GM23338 (cell line): ENCODE results near the gene TXLNB. TPM values are rescaled to one million over a fixed set of nuclear protein-coding genes. Genes with fewer than 3 reads are reported as not detected.

ENCODE experiments used
- ATAC-seq: fragments of 200-7000 bp; cut with Tn5 transposase; 3 replicates; pipeline ENCODE4 v1.9.1; 2020
- DNase-seq: peaks from one replicate; pipeline ENCODE4 v3.0.0-alpha.2; 2015; ENCODE audit warnings: low spot score
- H2AFZ ChIP-seq: fragments of 200-600 bp; sonication (generic); 2 replicates; pipeline ENCODE4 v1.8.0; 2016; ENCODE audit warnings: antibody characterized with exemption, mild to moderate bottlenecking, moderate library complexity
- H3F3A ChIP-seq: fragments of 200-600 bp; sonication (generic); replicated peaks from 2 replicates; pipeline ENCODE4 v1.8.0; 2017; ENCODE audit warnings: antibody characterized with exemption, mixed run types, low read depth
- H3K27ac ChIP-seq: fragments of 200-600 bp; sonication (generic); 2 replicates; pipeline ENCODE4 v1.6.1; 2016; ENCODE audit warnings: low read depth
- H3K27me3 ChIP-seq: fragments of 200-600 bp; sonication (generic); 2 replicates; pipeline ENCODE4 v1.8.0; 2016; ENCODE audit warnings: mild to moderate bottlenecking, mixed run types, moderate library complexity; ENCODE audit not compliant: insufficient read depth
- H3K36me3 ChIP-seq: fragments of 200-600 bp; sonication (generic); 2 replicates; pipeline ENCODE4 v1.8.0; 2016; ENCODE audit warnings: mild to moderate bottlenecking; ENCODE audit not compliant: insufficient read depth
- H3K4me1 ChIP-seq: fragments of 200-600 bp; sonication (generic); 2 replicates; pipeline ENCODE4 v1.8.0; 2016; ENCODE audit warnings: mild to moderate bottlenecking, moderate library complexity; ENCODE audit not compliant: insufficient read depth
- H3K4me2 ChIP-seq: fragments of 200-600 bp; sonication (generic); 2 replicates; pipeline ENCODE4 v1.7.1; 2017; ENCODE audit warnings: mixed run types
- H3K4me3 ChIP-seq: fragments of 200-600 bp; sonication (generic); 2 replicates; pipeline ENCODE4 v1.6.1; 2016; ENCODE audit warnings: mixed run types
- H3K79me2 ChIP-seq: fragments of 200-600 bp; sonication (generic); replicated peaks from 2 replicates; pipeline ENCODE4 v1.8.0; 2017; ENCODE audit warnings: mild to moderate bottlenecking; ENCODE audit not compliant: insufficient read depth
- H3K9me2 ChIP-seq: fragments of 200-600 bp; sonication (generic); 2 replicates; pipeline ENCODE4 v1.8.0; 2017; ENCODE audit not compliant: insufficient read depth
- H4K20me1 ChIP-seq: fragments of 200-600 bp; sonication (generic); replicated peaks from 2 replicates; pipeline ENCODE4 v1.8.0; 2017; ENCODE audit warnings: mild to moderate bottlenecking; ENCODE audit not compliant: insufficient read depth
- H3K27ac Mint-ChIP-seq: 2 replicates; pipeline ENCODE4 v1.8.0; 2020; ENCODE audit warnings: inconsistent platforms, mild to moderate bottlenecking, moderate library complexity, mixed read lengths
- H3K27me3 Mint-ChIP-seq: 3 replicates; pipeline ENCODE4 v1.8.0; 2022; ENCODE audit warnings: low read depth, mild to moderate bottlenecking, moderate library complexity, mixed read lengths, inconsistent platforms; ENCODE audit not compliant: insufficient read depth, poor library complexity
- H3K36me3 Mint-ChIP-seq: 3 replicates; pipeline ENCODE4 v1.8.0; 2021; ENCODE audit warnings: low read depth, mild to moderate bottlenecking, inconsistent platforms, moderate library complexity, mixed read lengths
- H3K4me1 Mint-ChIP-seq: 3 replicates; pipeline ENCODE4 v1.8.0; 2020; ENCODE audit warnings: mild to moderate bottlenecking, inconsistent platforms, mixed read lengths
- H3K4me3 Mint-ChIP-seq: 3 replicates; pipeline ENCODE4 v1.8.0; 2021; ENCODE audit warnings: moderate library complexity, mild to moderate bottlenecking, inconsistent platforms, mixed read lengths
- H3K9me3 Mint-ChIP-seq: 3 replicates; pipeline ENCODE4 v1.8.0; 2020; ENCODE audit warnings: moderate library complexity, mild to moderate bottlenecking, inconsistent platforms, mixed read lengths
- CREB1 ChIP-seq: fragments of 250-450 bp; sonication (Bioruptor Pico); IDR thresholded peaks from 2 replicates; pipeline ENCODE4 v1.5.0; 2020; ENCODE audit warnings: low read depth, mild to moderate bottlenecking, moderate library complexity
- CTCF ChIP-seq, 2 experiments: fragments of 200-600 bp in 1 of 2; sonication (generic) in 1 of 2; conservative IDR thresholded peaks; 2 replicates each; pipeline versions ENCODE4 v1.5.1 to v1.6.1; 2016 to 2017; ENCODE audit warnings: antibody characterized with exemption in 2 of 2, low read depth in 2 of 2, mild to moderate bottlenecking in 2 of 2, moderate library complexity in 1 of 2
- ETS1 ChIP-seq: IDR thresholded peaks from 2 replicates; pipeline ENCODE4 v1.6.1; 2016; ENCODE audit warnings: antibody characterized with exemption
- EZH2 ChIP-seq: fragments of 200-600 bp; sonication (generic); IDR thresholded peaks from one replicate; pipeline ENCODE4 v1.8.0; 2017; ENCODE audit warnings: antibody characterized with exemption, mild to moderate bottlenecking, low read depth; ENCODE audit not compliant: unreplicated experiment
- EZH2phosphoT487 ChIP-seq: fragments of 200-600 bp; sonication (generic); IDR thresholded peaks from one replicate; pipeline ENCODE4 v1.8.1; 2018; ENCODE audit warnings: antibody characterized with exemption; ENCODE audit not compliant: unreplicated experiment
- JUNB ChIP-seq: IDR thresholded peaks from one replicate; pipeline ENCODE4 v1.6.1; 2016; ENCODE audit warnings: antibody characterized with exemption; ENCODE audit not compliant: unreplicated experiment
- NANOG ChIP-seq: IDR thresholded peaks from 2 replicates; pipeline ENCODE4 v1.6.1; 2016; ENCODE audit warnings: antibody characterized with exemption, borderline replicate concordance
- POLR2AphosphoS5 ChIP-seq: IDR thresholded peaks from 2 replicates; pipeline ENCODE4 v1.6.1; 2016; ENCODE audit warnings: antibody characterized with exemption, low read depth
- REST ChIP-seq: IDR thresholded peaks from one replicate; pipeline ENCODE4 v1.6.1; 2018; ENCODE audit warnings: antibody characterized with exemption; ENCODE audit not compliant: unreplicated experiment
- STAT1 ChIP-seq: IDR thresholded peaks from one replicate; pipeline ENCODE4 v1.6.1; 2016; ENCODE audit warnings: antibody characterized with exemption; ENCODE audit not compliant: unreplicated experiment
- ZNF114 ChIP-seq: fragments of 250-450 bp; sonication (Bioruptor Pico); IDR thresholded peaks from 2 replicates; pipeline ENCODE4 v1.5.0; 2020; ENCODE audit warnings: mild to moderate bottlenecking, moderate library complexity
- ZNF331 ChIP-seq: fragments of 250-450 bp; sonication (Bioruptor Pico); IDR thresholded peaks from 2 replicates; pipeline ENCODE4 v1.5.0; 2020; ENCODE audit warnings: low read depth, mild to moderate bottlenecking, moderate library complexity
- polyA plus RNA-seq: library from polyadenylated mRNA; unstranded; fragments of >200 nt; fragmentation: Nextera tagmentation; extraction: Ambion mirVana; gene quantifications from 2 replicates; pipeline ENCODE4 v1.2.1, GENCODE V29; 2016
- total RNA-seq: library from RNA; depleted of rRNA; stranded (reverse); fragments of >200 nt; shearing (Covaris generic); gene quantifications from 2 replicates; pipeline ENCODE4 v1.2.3, GENCODE V29; 2014
- TF ChIP-seq, protein P1 (sequence below): fragments of 250-450 bp; sonication (Bioruptor Pico); IDR thresholded peaks from 2 replicates; pipeline ENCODE4 v1.5.0; 2020; ENCODE audit warnings: mild to moderate bottlenecking, moderate library complexity

TXLNB gene
- total and polyA plus RNA-seq, 2 experiments from 2014 or later, result 0.11 to 0.28 TPM

- Histone ChIP-seq H3K79me2 (no peaks in the 10 kb centered on the region), H3K36me3 (no peaks in the 10 kb centered on the region), H3K4me3 (no peak overlapping the region), H4K20me1 (no peaks in the 10 kb centered on the region), H3F3A (no peaks in the 10 kb centered on the region), H2AFZ (no peak overlapping the region), H3K27me3 (no peaks in the 10 kb centered on the region), H3K4me2 (no peak overlapping the region), H3K27ac (no peak overlapping the region), H3K4me1 (no peaks in the 10 kb centered on the region), H3K9me2 (no peaks in the 10 kb centered on the region; the same call in 1 of the 2 replicates)
- TF ChIP-seq EZH2phosphoT487 (no peak), ETS1 (no peak), CTCF (conservative IDR thresholded peaks at IDR 0.05; ENCODE audit: low read depth in 2 of 2) (no peak), POLR2AphosphoS5 (no peak), ZNF114 (no peak), STAT1 (no peak), JUNB (no peak), NANOG (no peak), REST (no peak), CREB1 (CRISPR knock-in tag) (no peak), EZH2 (no peak), ZNF331 (CRISPR knock-in tag) (no peak)
- TF ChIP-seq, protein P1, sequence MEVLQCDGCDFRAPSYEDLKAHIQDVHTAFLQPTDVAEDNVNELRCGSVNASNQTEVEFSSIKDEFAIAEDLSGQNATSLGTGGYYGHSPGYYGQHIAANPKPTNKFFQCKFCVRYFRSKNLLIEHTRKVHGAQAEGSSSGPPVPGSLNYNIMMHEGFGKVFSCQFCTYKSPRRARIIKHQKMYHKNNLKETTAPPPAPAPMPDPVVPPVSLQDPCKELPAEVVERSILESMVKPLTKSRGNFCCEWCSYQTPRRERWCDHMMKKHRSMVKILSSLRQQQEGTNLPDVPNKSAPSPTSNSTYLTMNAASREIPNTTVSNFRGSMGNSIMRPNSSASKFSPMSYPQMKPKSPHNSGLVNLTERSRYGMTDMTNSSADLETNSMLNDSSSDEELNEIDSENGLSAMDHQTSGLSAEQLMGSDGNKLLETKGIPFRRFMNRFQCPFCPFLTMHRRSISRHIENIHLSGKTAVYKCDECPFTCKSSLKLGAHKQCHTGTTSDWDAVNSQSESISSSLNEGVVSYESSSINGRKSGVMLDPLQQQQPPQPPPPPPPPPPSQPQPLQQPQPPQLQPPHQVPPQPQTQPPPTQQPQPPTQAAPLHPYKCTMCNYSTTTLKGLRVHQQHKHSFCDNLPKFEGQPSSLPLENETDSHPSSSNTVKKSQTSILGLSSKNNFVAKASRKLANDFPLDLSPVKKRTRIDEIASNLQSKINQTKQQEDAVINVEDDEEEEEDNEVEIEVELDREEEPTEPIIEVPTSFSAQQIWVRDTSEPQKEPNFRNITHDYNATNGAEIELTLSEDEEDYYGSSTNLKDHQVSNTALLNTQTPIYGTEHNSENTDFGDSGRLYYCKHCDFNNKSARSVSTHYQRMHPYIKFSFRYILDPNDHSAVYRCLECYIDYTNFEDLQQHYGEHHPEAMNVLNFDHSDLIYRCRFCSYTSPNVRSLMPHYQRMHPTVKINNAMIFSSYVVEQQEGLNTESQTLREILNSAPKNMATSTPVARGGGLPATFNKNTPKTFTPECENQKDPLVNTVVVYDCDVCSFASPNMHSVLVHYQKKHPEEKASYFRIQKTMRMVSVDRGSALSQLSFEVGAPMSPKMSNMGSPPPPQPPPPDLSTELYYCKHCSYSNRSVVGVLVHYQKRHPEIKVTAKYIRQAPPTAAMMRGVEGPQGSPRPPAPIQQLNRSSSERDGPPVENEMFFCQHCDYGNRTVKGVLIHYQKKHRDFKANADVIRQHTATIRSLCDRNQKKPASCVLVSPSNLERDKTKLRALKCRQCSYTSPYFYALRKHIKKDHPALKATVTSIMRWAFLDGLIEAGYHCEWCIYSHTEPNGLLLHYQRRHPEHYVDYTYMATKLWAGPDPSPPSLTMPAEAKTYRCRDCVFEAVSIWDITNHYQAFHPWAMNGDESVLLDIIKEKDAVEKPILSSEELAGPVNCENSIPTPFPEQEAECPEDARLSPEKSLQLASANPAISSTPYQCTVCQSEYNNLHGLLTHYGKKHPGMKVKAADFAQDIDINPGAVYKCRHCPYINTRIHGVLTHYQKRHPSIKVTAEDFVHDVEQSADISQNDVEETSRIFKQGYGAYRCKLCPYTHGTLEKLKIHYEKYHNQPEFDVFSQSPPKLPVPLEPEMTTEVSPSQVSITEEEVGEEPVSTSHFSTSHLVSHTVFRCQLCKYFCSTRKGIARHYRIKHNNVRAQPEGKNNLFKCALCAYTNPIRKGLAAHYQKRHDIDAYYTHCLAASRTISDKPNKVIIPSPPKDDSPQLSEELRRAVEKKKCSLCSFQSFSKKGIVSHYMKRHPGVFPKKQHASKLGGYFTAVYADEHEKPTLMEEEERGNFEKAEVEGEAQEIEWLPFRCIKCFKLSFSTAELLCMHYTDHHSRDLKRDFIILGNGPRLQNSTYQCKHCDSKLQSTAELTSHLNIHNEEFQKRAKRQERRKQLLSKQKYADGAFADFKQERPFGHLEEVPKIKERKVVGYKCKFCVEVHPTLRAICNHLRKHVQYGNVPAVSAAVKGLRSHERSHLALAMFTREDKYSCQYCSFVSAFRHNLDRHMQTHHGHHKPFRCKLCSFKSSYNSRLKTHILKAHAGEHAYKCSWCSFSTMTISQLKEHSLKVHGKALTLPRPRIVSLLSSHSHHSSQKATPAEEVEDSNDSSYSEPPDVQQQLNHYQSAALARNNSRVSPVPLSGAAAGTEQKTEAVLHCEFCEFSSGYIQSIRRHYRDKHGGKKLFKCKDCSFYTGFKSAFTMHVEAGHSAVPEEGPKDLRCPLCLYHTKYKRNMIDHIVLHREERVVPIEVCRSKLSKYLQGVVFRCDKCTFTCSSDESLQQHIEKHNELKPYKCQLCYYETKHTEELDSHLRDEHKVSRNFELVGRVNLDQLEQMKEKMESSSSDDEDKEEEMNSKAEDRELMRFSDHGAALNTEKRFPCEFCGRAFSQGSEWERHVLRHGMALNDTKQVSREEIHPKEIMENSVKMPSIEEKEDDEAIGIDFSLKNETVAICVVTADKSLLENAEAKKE, result no peak
- Mint-ChIP-seq H3K36me3 (no peaks in the 10 kb centered on the region), H3K9me3 (0 out of 3 replicates have a peak, but pooled peaks cover 2% of the 10 kb centered on the region), H3K4me1 (no peaks in the 10 kb centered on the region), H3K4me3 (no peak overlapping the region), H3K27ac (no peak overlapping the region), H3K27me3 (no peaks in the 10 kb centered on the region)
- ATAC-seq, result no peak
- DNase-seq, result no peak
Observed at GRCh38 chr6:139282684-139283083, 9.1 kb downstream of the TXLNB start.
